ENCODE results near the gene FHL1.

Gene FHL1

GRCh38 chrX:136190038-136190713 lies 42.8 kb downstream of the FHL1 start:
- no peak for DNase-seq

GRCh38 chrX:136191171-136191570 lies 43.8 kb downstream of the FHL1 start:
- DNase-seq: no peak

- DNase-seq: no peak
These were observed 44.8 kb downstream of the FHL1 start for GRCh38 chrX:136192135-136192534.

- DNase-seq: no peak
These were observed 45.6 kb downstream of the FHL1 start for GRCh38 chrX:136192839-136193414.

- no peak for DNase-seq
These were observed 46.4 kb downstream of the FHL1 start for GRCh38 chrX:136193771-136194170.

- no peak for DNase-seq
These were observed 47.2 kb downstream of the FHL1 start for GRCh38 chrX:136194536-136194935.

GRCh38 chrX:136195247-136195646 lies 47.9 kb downstream of the FHL1 start:
- no peak for DNase-seq

- DNase-seq: no peak
These were observed 49.4 kb downstream of the FHL1 start for GRCh38 chrX:136196691-136197155.

GRCh38 chrX:136198010-136198409 lies 50.7 kb downstream of the FHL1 start:
- DNase-seq: no peak

GRCh38 chrX:136198678-136199243 lies 51.4 kb downstream of the FHL1 start:
- no peak for DNase-seq

GRCh38 chrX:136199365-136199764 lies 52.0 kb downstream of the FHL1 start:
- no peak for DNase-seq

- DNase-seq: no peak
These were observed 53.1 kb downstream of the FHL1 start for GRCh38 chrX:136200466-136200865.

- DNase-seq: no peak
These were observed 54.3 kb downstream of the FHL1 start for GRCh38 chrX:136201601-136202000.

GRCh38 chrX:136202889-136203288 lies 55.6 kb downstream of the FHL1 start:
- DNase-seq: no peak

- no peak for DNase-seq
These were observed 56.1 kb downstream of the FHL1 start for GRCh38 chrX:136203438-136203837.

GRCh38 chrX:136203951-136204350 lies 56.6 kb downstream of the FHL1 start:
- DNase-seq: no peak

GRCh38 chrX:136204571-136204970 lies 57.2 kb downstream of the FHL1 start:
- no peak for DNase-seq

GRCh38 chrX:136205882-136206380 lies 58.6 kb downstream of the FHL1 start:
- no peak for DNase-seq

- no peak for DNase-seq
These were observed 59.6 kb downstream of the FHL1 start for GRCh38 chrX:136206916-136207315.

GRCh38 chrX:136207546-136207945 lies 60.2 kb downstream of the FHL1 start:
- no peak for DNase-seq

- no peak for DNase-seq
These were observed 61.8 kb downstream of the FHL1 start for GRCh38 chrX:136209016-136209738.

GRCh38 chrX:136209751-136210150 lies 62.4 kb downstream of the FHL1 start:
- DNase-seq: no peak

GRCh38 chrX:136210243-136210642 lies 62.9 kb downstream of the FHL1 start:
- no peak for DNase-seq

- DNase-seq: no peak
These were observed 63.5 kb downstream of the FHL1 start for GRCh38 chrX:136210806-136211205.

Measured in NCI-H187 treated with DMSO at 0.1 percent for 48 hours (cell line).